Activated B cell treated with CpG ODN at 0.5 μM for 24 hours (primary cell): ENCODE results near the gene MIGA2. TPM values are rescaled to one million over a fixed set of nuclear protein-coding genes. Genes with fewer than 3 reads are reported as not detected.
"Not testable (repeated sequence)": the region's sequence is repeated elsewhere in the genome, so short reads cannot be mapped to it uniquely, and the experiment has no call there.

Experiments used
- ATAC-seq: fragments of 200-7000 bp; cut with Tn5 transposase; one replicate; pipeline ENCODE4 v1.10.0; 2021; ENCODE audit warnings: low read depth, mild to moderate bottlenecking, moderate library complexity
- CTCF ChIA-PET: fragments of 350-600 bp; sonication (Branson Sonifier 250); formaldehyde crosslinking; loops from one replicate; lab custom pipeline; 2021; ENCODE audit warnings: antibody characterized with exemption; lab: Charles Lee
- POLR2A ChIA-PET: fragments of 350-600 bp; sonication (Branson Sonifier 250); formaldehyde crosslinking; loops from one replicate; lab custom pipeline; 2021; ENCODE audit warnings: antibody characterized with exemption; lab: Charles Lee
- DNase-seq: peaks from one replicate; pipeline ENCODE4 v3.0.0; 2022
- H3K27ac Mint-ChIP-seq: one replicate; pipeline ENCODE4 v1.8.0; 2020; ENCODE audit warnings: mixed read lengths
- H3K27me3 Mint-ChIP-seq: one replicate; pipeline ENCODE4 v1.8.0; 2021; ENCODE audit warnings: mixed read lengths
- H3K36me3 Mint-ChIP-seq: one replicate; pipeline ENCODE4 v1.8.0; 2021; ENCODE audit warnings: low read depth, mixed read lengths
- H3K4me1 Mint-ChIP-seq: one replicate; pipeline ENCODE4 v1.8.0; 2021; ENCODE audit warnings: mixed read lengths
- H3K4me3 Mint-ChIP-seq: one replicate; pipeline ENCODE4 v1.8.0; 2020; ENCODE audit warnings: mild to moderate bottlenecking, mixed read lengths
- H3K9me3 Mint-ChIP-seq: one replicate; pipeline ENCODE4 v1.8.0; 2020; ENCODE audit warnings: mixed read lengths
- intact Hi-C: fragments of 100-400 bp; cut with micrococcal nuclease; formaldehyde crosslinking; loops from one replicate; pipeline ENCODE4 v1.15.1; 2024
- total RNA-seq: library from RNA; stranded (reverse); gene quantifications from 2 replicates; pipeline ENCODE4 v1.2.3, GENCODE V29; 2022
- TF ChIP-seq, protein P1 (sequence below): fragments of 200-600 bp; IDR thresholded peaks from one replicate; pipeline ENCODE4 v1.8.0; 2022; ENCODE audit warnings: antibody characterized with exemption, mild to moderate bottlenecking

Gene MIGA2
- total RNA-seq, 1 donor from 2014 or later, result 50.0 TPM

DNA sequence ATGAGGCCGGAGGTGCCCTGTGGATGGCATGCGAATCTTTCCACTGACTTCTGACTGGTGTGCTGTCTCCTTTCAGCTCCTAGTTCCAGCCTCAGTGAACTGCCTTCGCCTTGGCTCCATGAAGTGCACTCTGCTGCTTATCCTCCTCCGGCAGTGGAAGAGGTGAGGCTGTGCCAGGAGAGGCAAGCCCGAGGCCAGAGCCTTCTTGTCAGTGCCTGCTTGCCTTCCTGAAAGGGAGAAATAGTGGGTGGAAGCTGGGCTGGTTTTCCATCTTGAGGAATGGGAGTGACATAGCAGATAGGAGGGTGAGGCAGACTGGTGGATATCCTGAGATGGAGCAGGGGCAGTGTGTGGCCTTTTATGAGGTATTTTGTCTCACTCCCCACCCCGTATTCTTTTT, 38.0 kb upstream of the MIGA2 start:
- ChIA-PET CTCF (no interaction called here), POLR2A (no interaction called here)
- Mint-ChIP-seq H3K27me3 (no peaks in the 10 kb centered on the region), H3K4me1 (no peaks in the 10 kb centered on the region), H3K27ac (no peak overlapping the region), H3K9me3 (no peaks in the 10 kb centered on the region), H3K4me3 (no peak overlapping the region), H3K36me3 (peaks cover 97% of the 10 kb centered on the region)
- ATAC-seq, result no peak
- no peak for DNase-seq
- TF ChIP-seq, protein P1, sequence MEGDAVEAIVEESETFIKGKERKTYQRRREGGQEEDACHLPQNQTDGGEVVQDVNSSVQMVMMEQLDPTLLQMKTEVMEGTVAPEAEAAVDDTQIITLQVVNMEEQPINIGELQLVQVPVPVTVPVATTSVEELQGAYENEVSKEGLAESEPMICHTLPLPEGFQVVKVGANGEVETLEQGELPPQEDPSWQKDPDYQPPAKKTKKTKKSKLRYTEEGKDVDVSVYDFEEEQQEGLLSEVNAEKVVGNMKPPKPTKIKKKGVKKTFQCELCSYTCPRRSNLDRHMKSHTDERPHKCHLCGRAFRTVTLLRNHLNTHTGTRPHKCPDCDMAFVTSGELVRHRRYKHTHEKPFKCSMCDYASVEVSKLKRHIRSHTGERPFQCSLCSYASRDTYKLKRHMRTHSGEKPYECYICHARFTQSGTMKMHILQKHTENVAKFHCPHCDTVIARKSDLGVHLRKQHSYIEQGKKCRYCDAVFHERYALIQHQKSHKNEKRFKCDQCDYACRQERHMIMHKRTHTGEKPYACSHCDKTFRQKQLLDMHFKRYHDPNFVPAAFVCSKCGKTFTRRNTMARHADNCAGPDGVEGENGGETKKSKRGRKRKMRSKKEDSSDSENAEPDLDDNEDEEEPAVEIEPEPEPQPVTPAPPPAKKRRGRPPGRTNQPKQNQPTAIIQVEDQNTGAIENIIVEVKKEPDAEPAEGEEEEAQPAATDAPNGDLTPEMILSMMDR, result no peak
- intact Hi-C loops, result no loop called here

DNA sequence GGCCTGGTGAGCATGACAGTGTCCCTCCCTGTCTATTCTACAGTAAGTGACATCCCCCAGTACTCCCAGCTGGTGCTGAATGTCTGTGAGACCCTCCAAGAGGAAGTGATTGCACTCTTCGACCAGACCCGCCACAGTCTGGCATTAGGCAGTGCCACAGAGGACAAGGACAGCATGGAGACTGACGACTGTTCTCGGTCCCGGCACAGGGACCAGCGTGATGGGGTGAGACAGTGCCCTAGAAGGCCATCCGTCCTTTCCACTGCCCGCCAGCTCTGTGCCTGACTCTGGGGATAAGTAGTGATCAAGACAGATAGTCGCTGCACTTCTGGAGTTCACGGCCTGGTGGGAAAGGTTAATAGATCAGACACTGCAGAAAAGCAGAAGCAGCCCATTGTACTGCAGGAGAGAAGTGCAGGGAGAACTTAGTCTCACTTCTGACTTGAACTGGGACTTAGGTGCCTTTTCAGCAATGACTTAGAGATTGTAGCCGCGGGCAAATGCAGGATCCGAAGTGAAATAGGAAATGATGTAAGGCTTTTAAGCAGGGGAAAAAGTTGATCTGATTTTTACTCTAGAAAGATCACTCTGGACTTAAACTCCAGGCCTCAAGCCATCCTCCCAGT, 36.7 kb upstream of the MIGA2 start:
- H3K27me3 Mint-ChIP-seq, result no peaks in the 10 kb centered on the region
- H3K4me1 Mint-ChIP-seq, result no peaks in the 10 kb centered on the region
- H3K36me3 Mint-ChIP-seq, result peaks cover 95% of the 10 kb centered on the region
- CTCF ChIA-PET, result no interaction called here
- POLR2A ChIA-PET, result no interaction called here
- ATAC-seq (no peak), DNase-seq (no peak)
- TF ChIP-seq, protein P1, result no peak
- intact Hi-C loops, result no loop called here
- no peak overlapping the region for H3K4me3 Mint-ChIP-seq
- H3K27ac Mint-ChIP-seq, result no peak overlapping the region
- H3K9me3 Mint-ChIP-seq, result no peaks in the 10 kb centered on the region

DNA sequence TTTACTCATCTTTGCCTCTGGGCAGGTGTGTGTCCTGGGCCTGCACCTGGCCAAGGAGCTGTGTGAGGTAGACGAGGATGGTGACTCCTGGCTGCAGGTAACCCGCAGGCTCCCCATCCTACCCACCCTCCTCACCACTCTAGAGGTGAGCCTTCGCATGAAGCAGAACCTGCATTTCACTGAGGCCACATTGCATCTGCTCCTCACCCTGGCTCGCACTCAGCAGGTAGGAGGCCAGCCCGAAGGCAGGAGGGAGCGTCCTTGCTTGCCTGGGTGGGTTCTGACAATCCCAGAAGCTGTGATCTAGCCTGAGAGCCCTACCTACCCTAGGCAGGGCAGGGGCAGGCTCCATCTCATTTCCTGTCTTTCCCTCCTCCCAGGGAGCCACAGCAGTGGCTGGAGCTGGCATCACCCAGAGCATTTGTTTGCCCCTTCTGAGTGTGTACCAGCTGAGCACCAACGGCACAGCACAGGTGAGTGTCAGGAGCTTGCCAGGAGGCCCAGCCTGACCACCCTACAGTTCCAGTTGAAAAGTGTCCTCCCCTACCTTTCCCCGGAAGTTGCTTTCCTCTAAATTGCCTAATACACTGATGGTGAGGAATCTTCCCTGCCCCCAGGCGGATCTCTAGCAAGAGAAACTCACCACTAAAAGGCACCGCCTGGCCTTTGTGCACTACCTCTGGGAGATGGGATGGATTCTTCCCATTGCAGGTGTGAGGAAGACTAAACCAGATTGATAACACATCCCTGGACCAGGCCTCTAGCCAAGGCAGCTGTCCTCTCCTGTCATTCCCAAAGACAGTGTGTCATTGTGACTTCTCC, 34.7 kb upstream of the MIGA2 start:
- intact Hi-C loops, result no loop called here
- POLR2A ChIA-PET, result no interaction called here

DNA sequence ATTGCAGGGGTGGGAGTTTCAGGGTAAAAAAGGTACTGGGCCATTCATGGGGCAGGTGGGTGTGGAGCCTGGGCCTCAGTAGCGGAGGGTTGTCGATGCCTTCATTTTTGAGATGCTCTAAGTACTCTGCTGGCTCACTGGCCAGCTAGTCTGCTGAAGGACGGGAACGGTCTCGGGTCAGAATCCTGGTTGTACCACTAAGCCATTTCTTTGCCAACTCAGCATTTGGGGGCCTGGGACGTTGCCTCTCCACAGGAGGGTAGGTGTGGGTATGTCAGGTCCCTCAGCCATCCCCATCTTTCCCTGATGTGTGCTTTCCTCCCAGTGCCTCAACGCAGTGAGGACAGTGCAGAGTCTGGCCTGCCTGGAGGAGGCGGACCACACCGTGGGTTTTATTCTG, 33.4 kb upstream of the MIGA2 start:
- Mint-ChIP-seq H3K36me3 (peaks cover 92% of the 10 kb centered on the region), H3K4me3 (no peak overlapping the region), H3K27me3 (no peaks in the 10 kb centered on the region), H3K4me1 (peaks cover 6% of the 10 kb centered on the region), H3K27ac (no peak overlapping the region), H3K9me3 (no peaks in the 10 kb centered on the region)
- TF ChIP-seq, protein P1, result no peak
- intact Hi-C loops, result no loop called here
- ChIA-PET POLR2A (no interaction called here), CTCF (no interaction called here)
- ATAC-seq (no peak), DNase-seq (no peak)

More for the DNA sequence above, 34.7 kb upstream of the MIGA2 start:
- CTCF ChIA-PET, result no interaction called here
- TF ChIP-seq, protein P1, result no peak
- no peaks in the 10 kb centered on the region for H3K9me3 Mint-ChIP-seq
- no peaks in the 10 kb centered on the region for H3K27me3 Mint-ChIP-seq
- DNase-seq (no peak), ATAC-seq (no peak)
- peaks cover 3% of the 10 kb centered on the region for H3K4me1 Mint-ChIP-seq
- no peak overlapping the region for H3K4me3 Mint-ChIP-seq
- H3K27ac Mint-ChIP-seq, result no peak overlapping the region
- peaks cover 93% of the 10 kb centered on the region for H3K36me3 Mint-ChIP-seq

GRCh38 chr9:129004173-129004572, 32.3 kb upstream of the MIGA2 start:
- POLR2A ChIA-PET, result interaction anchor here (0.6 kb wide), 2 partner anchors 56 to 1731 kb away, joined by 5 to 11 read pairs; no protein-coding TSS in a partner anchor
- DNase-seq, H3K4me1 Mint-ChIP-seq, H3K27ac Mint-ChIP-seq, intact Hi-C loops, ATAC-seq, H3K27me3 Mint-ChIP-seq, H3K9me3 Mint-ChIP-seq, H3K4me3 Mint-ChIP-seq: not testable (repeated sequence)
- peaks cover 81% of the 10 kb centered on the region for H3K36me3 Mint-ChIP-seq
- CTCF ChIA-PET, result interaction anchor here (0.8 kb wide), 1 partner anchor 14 kb away, joined by 3 read pairs; no protein-coding TSS in a partner anchor
